GM12878 (cell line): Measurements from ENCODE around the gene GPM6B. TPM values are rescaled to one million over a fixed set of nuclear protein-coding genes. Genes with fewer than 3 reads are reported as not detected.

Experiments used
- HDGF ChIP-seq: fragments of 450-650 bp; IDR thresholded peaks from 2 replicates; pipeline ENCODE4 v1.6.1; 2016; ENCODE audit warnings: antibody characterized with exemption
- KAT2A ChIP-seq: conservative IDR thresholded peaks from 2 replicates; pipeline ENCODE4 v1.6.1; 2011; ENCODE audit warnings: low read depth, low read length; ENCODE audit not compliant: control insufficient read depth
- NFXL1 ChIP-seq: fragments of 450-650 bp; IDR thresholded peaks from 2 replicates; pipeline ENCODE4 v1.6.1; 2017; ENCODE audit warnings: antibody characterized with exemption, mild to moderate bottlenecking, borderline replicate concordance
- NR2F1 ChIP-seq: fragments of 450-650 bp; conservative IDR thresholded peaks from 2 replicates; pipeline ENCODE4 v1.6.1; 2017; ENCODE audit warnings: mild to moderate bottlenecking
- POLR2AphosphoS5 ChIP-seq: IDR thresholded peaks from 2 replicates; pipeline ENCODE4 v1.6.1; 2011; ENCODE audit warnings: mild to moderate bottlenecking, low read length, inconsistent platforms
- TCF12 ChIP-seq: IDR thresholded peaks from 2 replicates; pipeline ENCODE4 v1.6.1; 2011; ENCODE audit warnings: low read depth, mild to moderate bottlenecking, low read length
- polyA plus RNA-seq, 11 experiments: library from polyadenylated mRNA; depleted of rRNA in 4 of 11; unstranded in 6 of 11; stranded (reverse) in 5 of 11; fragments of >200 nt; fragmentation: Nextera tagmentation in 4 of 11; fragmentation: Illumina TruSeq in 1 of 11; extraction: Ambion mirVana in 4 of 11; extraction: Trizol in 1 of 11; gene quantifications; 1 replicate in 1 of 11; 2 replicates in 10 of 11; pipeline versions ENCODE4 v1.2.1 to v1.2.3, GENCODE V29; 2011 to 2016; ENCODE audit warnings: inconsistent platforms in 2 of 11, missing spikeins in 2 of 11, low read depth in 1 of 11
- total RNA-seq, 4 experiments: library from RNA; depleted of rRNA in 3 of 4; stranded (reverse); fragments of >200 nt in 3 of 4; fragmentation: Illumina TruSeq in 1 of 4; extraction: Trizol in 1 of 4; gene quantifications; 2 replicates each; pipeline versions ENCODE4 v1.2.1 to v1.2.3, GENCODE V29; 2013 to 2021
- TF ChIP-seq, protein P1 (sequence below): fragments of 450-650 bp; IDR thresholded peaks from 2 replicates; pipeline ENCODE4 v1.6.1; 2017; ENCODE audit warnings: mild to moderate bottlenecking, moderate library complexity
- TF ChIP-seq, protein P2 (sequence below): fragments of 450-650 bp; IDR thresholded peaks from 2 replicates; pipeline ENCODE4 v1.6.1; 2017; ENCODE audit warnings: mild to moderate bottlenecking
- TF ChIP-seq, protein P3 (sequence below): fragments of 450-650 bp; formaldehyde crosslinking; IDR thresholded peaks from 2 replicates; pipeline ENCODE4 v1.4.0; 2020; ENCODE audit warnings: mild to moderate bottlenecking, moderate library complexity

Gene GPM6B
- total and polyA plus RNA-seq, 10 of the 15 experiments (the other 5 are each of a cell fraction or from before 2014, with no cell fraction given): 0.01 to 2.6 (median 0.37) TPM; not detected in 2

DNA sequence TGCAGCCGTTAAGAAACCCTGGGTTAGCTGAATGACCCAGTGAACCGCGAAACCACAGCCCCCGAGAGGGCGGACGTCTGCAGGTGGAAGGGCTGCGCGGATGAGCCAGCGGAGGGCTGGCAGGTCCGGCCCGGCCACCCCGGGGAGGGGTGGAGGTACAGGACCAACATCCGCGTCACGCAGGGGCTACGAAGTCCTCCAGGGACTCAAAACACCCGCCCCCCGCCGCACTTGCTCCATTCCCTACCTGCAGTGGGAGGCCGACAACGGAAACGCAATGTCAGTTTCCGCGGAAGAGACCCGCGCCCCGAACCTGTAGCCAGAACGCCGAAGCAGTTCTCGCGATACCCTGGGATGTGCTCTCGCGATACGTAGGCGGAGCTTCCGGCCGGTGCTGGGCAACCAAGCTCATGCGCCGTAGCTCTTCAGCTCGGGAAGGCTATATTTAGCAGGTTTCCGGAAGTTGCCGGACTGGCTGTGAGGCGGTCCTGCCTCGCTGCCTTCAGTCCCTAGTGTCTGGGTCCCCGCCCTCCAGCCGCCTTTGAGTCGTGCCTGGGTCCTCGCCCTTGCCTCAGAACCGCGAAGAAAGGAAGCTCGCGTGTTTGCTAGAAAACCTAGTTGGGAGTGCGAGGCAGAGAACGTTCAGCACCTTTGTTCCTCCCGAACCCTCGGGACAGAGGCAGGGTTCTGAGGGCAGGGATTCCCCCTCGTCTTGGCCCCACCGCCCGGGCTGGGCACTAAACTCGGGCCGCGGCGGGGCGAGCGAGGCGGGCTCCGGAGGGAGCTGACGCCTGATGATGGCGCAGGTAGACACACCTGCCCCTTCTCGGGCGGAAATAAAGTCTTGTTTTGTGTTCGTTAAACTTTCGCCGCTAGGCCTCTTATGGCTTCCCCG is 82.4 kb downstream of the GPM6B start, which contains the start of the genes OFD1 and TRAPPC2 (continued):
- TF ChIP-seq, protein P1, sequence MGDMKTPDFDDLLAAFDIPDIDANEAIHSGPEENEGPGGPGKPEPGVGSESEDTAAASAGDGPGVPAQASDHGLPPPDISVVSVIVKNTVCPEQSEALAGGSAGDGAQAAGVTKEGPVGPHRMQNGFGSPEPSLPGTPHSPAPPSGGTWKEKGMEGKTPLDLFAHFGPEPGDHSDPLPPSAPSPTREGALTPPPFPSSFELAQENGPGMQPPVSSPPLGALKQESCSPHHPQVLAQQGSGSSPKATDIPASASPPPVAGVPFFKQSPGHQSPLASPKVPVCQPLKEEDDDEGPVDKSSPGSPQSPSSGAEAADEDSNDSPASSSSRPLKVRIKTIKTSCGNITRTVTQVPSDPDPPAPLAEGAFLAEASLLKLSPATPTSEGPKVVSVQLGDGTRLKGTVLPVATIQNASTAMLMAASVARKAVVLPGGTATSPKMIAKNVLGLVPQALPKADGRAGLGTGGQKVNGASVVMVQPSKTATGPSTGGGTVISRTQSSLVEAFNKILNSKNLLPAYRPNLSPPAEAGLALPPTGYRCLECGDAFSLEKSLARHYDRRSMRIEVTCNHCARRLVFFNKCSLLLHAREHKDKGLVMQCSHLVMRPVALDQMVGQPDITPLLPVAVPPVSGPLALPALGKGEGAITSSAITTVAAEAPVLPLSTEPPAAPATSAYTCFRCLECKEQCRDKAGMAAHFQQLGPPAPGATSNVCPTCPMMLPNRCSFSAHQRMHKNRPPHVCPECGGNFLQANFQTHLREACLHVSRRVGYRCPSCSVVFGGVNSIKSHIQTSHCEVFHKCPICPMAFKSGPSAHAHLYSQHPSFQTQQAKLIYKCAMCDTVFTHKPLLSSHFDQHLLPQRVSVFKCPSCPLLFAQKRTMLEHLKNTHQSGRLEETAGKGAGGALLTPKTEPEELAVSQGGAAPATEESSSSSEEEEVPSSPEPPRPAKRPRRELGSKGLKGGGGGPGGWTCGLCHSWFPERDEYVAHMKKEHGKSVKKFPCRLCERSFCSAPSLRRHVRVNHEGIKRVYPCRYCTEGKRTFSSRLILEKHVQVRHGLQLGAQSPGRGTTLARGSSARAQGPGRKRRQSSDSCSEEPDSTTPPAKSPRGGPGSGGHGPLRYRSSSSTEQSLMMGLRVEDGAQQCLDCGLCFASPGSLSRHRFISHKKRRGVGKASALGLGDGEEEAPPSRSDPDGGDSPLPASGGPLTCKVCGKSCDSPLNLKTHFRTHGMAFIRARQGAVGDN: peak; percentile 79
- TF ChIP-seq KAT2A (no peak), TCF12 (peak; percentile 62; the same call in 1 of the 2 replicates), POLR2AphosphoS5 (peak; percentile 93), NR2F1 (peak; percentile 73; the same call in 1 of the 2 replicates), NFXL1 (no peak), HDGF (peak; percentile 76; the same call in 1 of the 2 replicates)
- TF ChIP-seq, protein P2, sequence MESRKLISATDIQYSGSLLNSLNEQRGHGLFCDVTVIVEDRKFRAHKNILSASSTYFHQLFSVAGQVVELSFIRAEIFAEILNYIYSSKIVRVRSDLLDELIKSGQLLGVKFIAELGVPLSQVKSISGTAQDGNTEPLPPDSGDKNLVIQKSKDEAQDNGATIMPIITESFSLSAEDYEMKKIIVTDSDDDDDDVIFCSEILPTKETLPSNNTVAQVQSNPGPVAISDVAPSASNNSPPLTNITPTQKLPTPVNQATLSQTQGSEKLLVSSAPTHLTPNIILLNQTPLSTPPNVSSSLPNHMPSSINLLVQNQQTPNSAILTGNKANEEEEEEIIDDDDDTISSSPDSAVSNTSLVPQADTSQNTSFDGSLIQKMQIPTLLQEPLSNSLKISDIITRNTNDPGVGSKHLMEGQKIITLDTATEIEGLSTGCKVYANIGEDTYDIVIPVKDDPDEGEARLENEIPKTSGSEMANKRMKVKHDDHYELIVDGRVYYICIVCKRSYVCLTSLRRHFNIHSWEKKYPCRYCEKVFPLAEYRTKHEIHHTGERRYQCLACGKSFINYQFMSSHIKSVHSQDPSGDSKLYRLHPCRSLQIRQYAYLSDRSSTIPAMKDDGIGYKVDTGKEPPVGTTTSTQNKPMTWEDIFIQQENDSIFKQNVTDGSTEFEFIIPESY: no peak
- TF ChIP-seq, protein P3, sequence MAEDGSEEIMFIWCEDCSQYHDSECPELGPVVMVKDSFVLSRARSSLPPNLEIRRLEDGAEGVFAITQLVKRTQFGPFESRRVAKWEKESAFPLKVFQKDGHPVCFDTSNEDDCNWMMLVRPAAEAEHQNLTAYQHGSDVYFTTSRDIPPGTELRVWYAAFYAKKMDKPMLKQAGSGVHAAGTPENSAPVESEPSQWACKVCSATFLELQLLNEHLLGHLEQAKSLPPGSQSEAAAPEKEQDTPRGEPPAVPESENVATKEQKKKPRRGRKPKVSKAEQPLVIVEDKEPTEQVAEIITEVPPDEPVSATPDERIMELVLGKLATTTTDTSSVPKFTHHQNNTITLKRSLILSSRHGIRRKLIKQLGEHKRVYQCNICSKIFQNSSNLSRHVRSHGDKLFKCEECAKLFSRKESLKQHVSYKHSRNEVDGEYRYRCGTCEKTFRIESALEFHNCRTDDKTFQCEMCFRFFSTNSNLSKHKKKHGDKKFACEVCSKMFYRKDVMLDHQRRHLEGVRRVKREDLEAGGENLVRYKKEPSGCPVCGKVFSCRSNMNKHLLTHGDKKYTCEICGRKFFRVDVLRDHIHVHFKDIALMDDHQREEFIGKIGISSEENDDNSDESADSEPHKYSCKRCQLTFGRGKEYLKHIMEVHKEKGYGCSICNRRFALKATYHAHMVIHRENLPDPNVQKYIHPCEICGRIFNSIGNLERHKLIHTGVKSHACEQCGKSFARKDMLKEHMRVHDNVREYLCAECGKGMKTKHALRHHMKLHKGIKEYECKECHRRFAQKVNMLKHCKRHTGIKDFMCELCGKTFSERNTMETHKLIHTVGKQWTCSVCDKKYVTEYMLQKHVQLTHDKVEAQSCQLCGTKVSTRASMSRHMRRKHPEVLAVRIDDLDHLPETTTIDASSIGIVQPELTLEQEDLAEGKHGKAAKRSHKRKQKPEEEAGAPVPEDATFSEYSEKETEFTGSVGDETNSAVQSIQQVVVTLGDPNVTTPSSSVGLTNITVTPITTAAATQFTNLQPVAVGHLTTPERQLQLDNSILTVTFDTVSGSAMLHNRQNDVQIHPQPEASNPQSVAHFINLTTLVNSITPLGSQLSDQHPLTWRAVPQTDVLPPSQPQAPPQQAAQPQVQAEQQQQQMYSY (CRISPR knock-in tag): no peak
